Tibial nerve (tissue), 4 donors: ENCODE data around the gene TAS2R43.

Source experiments
- EP300 ChIP-seq, 2 donors: sonication (generic); formaldehyde crosslinking; IDR thresholded peaks; one replicate each; pipeline ENCODE4 v1.6.1; 2017; ENCODE audit warnings: antibody characterized with exemption in 2 of 2, mild to moderate bottlenecking in 1 of 2
- TF ChIP-seq, protein P1 (sequence below), 5 experiments: fragments of 200-600 bp in 3 of 5; fragments of 450-650 bp in 2 of 5; sonication (generic) in 3 of 5; IDR thresholded peaks; one replicate each; pipeline ENCODE4 v1.5.1; 2016 to 2019; ENCODE audit warnings: antibody characterized with exemption in 5 of 5, mild to moderate bottlenecking in 3 of 5, moderate library complexity in 2 of 5

DNA sequence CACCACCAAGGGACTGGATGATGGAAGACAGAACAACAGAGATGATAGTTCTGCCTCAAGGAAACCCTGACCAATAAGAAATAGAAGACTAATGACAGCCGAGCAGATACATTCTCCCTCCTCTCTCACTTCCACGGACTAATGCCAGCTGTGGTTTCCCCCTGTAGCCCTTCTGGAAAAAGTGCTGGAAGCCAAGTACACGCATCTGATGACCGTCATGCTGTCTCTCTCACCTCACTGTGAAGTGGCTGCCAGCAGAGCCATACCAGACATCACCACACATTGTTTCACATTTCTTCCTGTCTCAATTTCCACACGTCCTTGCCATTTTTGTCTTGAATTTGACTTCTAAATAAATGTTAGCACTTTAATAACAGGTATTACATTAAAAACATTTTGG is 2.9 kb downstream of the TAS2R43 start:
- TF ChIP-seq, protein P1, sequence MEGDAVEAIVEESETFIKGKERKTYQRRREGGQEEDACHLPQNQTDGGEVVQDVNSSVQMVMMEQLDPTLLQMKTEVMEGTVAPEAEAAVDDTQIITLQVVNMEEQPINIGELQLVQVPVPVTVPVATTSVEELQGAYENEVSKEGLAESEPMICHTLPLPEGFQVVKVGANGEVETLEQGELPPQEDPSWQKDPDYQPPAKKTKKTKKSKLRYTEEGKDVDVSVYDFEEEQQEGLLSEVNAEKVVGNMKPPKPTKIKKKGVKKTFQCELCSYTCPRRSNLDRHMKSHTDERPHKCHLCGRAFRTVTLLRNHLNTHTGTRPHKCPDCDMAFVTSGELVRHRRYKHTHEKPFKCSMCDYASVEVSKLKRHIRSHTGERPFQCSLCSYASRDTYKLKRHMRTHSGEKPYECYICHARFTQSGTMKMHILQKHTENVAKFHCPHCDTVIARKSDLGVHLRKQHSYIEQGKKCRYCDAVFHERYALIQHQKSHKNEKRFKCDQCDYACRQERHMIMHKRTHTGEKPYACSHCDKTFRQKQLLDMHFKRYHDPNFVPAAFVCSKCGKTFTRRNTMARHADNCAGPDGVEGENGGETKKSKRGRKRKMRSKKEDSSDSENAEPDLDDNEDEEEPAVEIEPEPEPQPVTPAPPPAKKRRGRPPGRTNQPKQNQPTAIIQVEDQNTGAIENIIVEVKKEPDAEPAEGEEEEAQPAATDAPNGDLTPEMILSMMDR (IDR thresholded peaks at IDR 0.05): no peak
- no peak for TF ChIP-seq EP300 (IDR thresholded peaks at IDR 0.05)
